DOHH2 (cell line): ENCODE data around the gene TMEM258.

Source experiments
- EZH2phosphoT487 ChIP-seq: fragments of 200-600 bp; sonication (generic); IDR thresholded peaks from 2 replicates; pipeline ENCODE4 v1.6.1; 2017; ENCODE audit warnings: borderline replicate concordance, mild to moderate bottlenecking, antibody characterized with exemption, low read length, moderate library complexity, mixed read lengths
- TF ChIP-seq, protein P1 (sequence below): fragments of 200-600 bp; sonication (generic); IDR thresholded peaks from one replicate; pipeline ENCODE4 v1.5.1; 2014; ENCODE audit warnings: antibody characterized with exemption, mild to moderate bottlenecking, low read depth, low read length; ENCODE audit not compliant: poor library complexity, severe bottlenecking

DNA sequence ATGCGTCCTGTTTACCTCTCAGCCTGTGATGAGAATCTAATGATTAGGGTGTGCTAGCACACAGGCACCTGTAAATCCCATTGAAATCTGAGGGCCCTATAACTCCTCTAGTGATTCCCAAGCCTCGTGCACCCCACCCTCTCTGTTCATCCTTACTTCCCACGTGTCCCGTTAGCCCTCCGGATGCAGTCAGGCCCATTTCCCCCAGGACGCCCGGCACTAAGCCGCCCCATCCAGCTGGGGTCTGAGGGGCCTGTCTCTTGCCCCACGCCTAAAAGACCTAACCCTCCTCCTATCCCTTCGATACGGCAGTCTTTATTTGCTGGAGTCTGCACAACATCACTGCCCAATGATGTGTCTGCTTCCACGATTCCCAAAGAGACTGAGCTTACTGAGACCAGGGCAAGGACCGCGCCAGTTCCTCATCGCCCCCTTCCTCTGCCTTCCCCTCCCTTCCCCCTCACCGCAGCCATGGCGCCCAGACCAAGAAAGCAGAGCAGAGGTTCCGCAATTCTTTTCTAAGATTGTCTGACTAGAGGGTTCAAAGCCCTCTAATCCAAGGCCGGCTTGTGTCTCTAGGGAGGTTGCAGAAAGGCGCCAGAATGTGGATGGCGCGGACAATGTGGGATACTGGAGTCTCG is 34.7 kb upstream of the TMEM258 start:
- TF ChIP-seq, protein P1, sequence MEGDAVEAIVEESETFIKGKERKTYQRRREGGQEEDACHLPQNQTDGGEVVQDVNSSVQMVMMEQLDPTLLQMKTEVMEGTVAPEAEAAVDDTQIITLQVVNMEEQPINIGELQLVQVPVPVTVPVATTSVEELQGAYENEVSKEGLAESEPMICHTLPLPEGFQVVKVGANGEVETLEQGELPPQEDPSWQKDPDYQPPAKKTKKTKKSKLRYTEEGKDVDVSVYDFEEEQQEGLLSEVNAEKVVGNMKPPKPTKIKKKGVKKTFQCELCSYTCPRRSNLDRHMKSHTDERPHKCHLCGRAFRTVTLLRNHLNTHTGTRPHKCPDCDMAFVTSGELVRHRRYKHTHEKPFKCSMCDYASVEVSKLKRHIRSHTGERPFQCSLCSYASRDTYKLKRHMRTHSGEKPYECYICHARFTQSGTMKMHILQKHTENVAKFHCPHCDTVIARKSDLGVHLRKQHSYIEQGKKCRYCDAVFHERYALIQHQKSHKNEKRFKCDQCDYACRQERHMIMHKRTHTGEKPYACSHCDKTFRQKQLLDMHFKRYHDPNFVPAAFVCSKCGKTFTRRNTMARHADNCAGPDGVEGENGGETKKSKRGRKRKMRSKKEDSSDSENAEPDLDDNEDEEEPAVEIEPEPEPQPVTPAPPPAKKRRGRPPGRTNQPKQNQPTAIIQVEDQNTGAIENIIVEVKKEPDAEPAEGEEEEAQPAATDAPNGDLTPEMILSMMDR: no peak
- TF ChIP-seq EZH2phosphoT487: no peak
